Fibroblast of lung (primary cell): Measurements from ENCODE around the gene TMEM190.

Experiments used
- EZH2 ChIP-seq: IDR thresholded peaks from 2 replicates; pipeline ENCODE4 v1.5.1; 2012; ENCODE audit warnings: low read length, control low read depth, mild to moderate bottlenecking; ENCODE audit errors: missing control alignments
- TF ChIP-seq, protein P1 (sequence below), 2 donors: IDR thresholded peaks in 1 of 2; conservative IDR thresholded peaks in 1 of 2; 1 replicate in 1 of 2; 2 replicates in 1 of 2; pipeline ENCODE4 v1.5.1; 2011 to 2012; ENCODE audit warnings: low read length in 2 of 2, control low read depth in 1 of 2, inconsistent platforms in 1 of 2, low read depth in 1 of 2, mild to moderate bottlenecking in 1 of 2

- TF ChIP-seq, protein P1, sequence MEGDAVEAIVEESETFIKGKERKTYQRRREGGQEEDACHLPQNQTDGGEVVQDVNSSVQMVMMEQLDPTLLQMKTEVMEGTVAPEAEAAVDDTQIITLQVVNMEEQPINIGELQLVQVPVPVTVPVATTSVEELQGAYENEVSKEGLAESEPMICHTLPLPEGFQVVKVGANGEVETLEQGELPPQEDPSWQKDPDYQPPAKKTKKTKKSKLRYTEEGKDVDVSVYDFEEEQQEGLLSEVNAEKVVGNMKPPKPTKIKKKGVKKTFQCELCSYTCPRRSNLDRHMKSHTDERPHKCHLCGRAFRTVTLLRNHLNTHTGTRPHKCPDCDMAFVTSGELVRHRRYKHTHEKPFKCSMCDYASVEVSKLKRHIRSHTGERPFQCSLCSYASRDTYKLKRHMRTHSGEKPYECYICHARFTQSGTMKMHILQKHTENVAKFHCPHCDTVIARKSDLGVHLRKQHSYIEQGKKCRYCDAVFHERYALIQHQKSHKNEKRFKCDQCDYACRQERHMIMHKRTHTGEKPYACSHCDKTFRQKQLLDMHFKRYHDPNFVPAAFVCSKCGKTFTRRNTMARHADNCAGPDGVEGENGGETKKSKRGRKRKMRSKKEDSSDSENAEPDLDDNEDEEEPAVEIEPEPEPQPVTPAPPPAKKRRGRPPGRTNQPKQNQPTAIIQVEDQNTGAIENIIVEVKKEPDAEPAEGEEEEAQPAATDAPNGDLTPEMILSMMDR (conservative IDR thresholded peaks at IDR 0.05 in 1 of 2, IDR thresholded peaks at IDR 0.05 in 1 of 2; ENCODE audit: low read depth in 1 of 2, low read length in 2 of 2), result peak; percentile 75 to 77
- TF ChIP-seq EZH2, result no peak
Observed at GRCh38 chr19:55418185-55418584, 41.6 kb downstream of the TMEM190 start.
